ENCODE results near the gene MAGEC3.
A peak's percentile ranks its signal among the peaks of the same experiment; 100 is the strongest.
"Not testable (repeated sequence)": the region's sequence is repeated elsewhere in the genome, so short reads cannot be mapped to it uniquely, and the experiment has no call there.

MAGEC3 gene, protein sequence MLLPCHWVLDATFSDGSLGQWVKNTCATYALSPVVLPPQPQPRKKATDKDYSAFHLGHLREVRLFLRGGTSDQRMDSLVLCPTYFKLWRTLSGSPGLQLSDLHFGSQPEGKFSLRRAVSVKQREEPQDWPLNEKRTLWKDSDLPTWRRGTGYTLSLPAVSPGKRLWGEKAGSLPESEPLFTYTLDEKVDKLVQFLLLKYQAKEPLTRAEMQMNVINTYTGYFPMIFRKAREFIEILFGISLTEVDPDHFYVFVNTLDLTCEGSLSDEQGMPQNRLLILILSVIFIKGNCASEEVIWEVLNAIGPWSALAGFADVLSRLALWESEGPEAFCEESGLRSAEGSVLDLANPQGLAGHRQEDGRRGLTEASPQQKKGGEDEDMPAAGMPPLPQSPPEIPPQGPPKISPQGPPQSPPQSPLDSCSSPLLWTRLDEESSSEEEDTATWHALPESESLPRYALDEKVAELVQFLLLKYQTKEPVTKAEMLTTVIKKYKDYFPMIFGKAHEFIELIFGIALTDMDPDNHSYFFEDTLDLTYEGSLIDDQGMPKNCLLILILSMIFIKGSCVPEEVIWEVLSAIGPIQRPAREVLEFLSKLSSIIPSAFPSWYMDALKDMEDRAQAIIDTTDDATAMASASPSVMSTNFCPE

DNA sequence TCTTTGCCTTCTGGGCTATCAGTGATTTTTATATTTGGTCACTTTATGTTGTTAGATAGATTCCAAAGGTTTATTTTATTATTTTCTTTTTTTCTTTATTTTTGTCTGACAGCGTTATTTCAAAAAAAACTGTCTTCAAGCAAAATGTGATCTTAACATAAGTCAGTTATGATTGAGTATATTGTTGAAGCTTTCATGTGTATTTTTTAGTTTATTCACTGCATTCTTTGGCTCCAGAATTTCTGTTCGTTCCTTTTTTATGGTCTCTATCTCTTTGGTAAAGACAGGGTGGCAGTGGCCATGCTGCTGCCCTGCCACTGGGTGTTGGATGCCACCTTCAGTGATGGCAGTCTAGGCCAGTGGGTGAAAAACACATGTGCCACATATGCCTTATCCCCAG lies at the start of gene MAGEC3:
TSS of gene MAGEC3 (plus strand) at position 301 of the 400 bp plus-strand sequence. CDS start at position 301, 0 bp downstream.
- DNase-seq: no peak

DNA sequence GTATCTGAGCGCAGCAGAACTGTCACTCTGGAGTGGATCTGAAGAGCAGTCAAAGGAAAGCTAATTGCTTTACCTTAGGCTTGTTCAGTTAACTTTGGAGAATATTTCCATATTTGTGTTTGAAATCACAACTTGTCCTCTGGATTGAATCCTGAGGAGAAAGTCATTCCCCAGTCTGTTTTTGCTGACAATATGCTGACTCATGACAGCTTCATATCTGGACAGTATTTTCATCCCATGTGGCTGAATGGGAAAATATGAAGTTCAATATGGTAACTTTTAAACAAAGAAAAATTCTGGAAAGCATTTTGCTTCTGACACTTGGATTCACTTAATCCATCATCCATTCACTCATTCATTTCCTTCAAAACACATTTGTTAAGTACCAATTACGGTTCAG lies 46.3 kb upstream of the MAGEC3 start:
- DNase-seq: no peak

DNA sequence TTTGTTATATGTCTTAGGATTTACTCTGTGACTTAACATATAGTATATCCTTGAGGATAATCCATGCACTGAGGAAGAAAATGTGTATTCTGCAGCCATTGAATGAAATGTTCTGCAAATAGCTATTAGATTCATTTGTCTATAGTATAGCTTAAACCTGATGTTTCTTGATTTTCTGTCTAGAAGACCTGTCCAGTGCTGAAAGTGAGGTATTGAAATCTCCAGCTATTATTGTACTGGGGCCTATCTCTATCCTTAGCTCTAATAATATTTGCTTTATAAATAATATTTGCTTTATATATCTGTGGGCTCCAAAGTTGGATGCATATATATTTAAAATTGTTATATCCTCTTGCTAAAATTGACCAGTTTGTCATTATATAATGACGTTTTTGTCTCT lies 26.7 kb upstream of the MAGEC3 start:
- DNase-seq: no peak

DNA sequence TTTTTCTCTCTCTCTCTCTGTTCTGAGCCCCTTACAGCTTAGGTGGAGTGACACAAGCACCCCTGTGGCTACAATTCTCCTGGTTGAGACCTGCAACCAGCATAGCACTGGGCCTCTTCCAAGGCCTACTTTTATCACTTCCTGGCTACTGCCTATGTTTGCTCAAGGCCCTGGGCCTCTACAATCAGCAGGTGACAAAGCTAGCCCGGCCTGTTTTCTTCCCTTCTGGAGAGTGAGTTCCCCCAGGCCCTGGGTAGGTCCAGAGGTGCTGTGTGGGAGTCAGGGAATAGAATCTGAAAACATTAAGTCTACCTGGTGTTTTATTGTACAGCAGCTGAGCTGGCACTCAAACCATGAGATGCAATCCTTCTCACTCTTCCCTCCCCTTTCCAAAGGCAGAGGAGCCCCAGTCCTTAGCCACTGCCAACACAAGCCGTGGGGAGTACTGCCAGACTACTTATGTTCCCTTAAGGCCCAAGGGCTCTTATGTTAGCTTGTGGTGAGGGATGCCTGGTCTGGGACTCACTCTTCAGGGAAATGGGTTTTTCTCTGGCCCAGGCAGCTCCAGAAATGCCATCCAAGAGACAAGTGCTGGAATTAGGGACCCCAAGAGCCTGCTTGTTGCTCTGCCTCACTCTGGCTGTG lies 23.8 kb upstream of the MAGEC3 start:
- no peak for DNase-seq

DNA sequence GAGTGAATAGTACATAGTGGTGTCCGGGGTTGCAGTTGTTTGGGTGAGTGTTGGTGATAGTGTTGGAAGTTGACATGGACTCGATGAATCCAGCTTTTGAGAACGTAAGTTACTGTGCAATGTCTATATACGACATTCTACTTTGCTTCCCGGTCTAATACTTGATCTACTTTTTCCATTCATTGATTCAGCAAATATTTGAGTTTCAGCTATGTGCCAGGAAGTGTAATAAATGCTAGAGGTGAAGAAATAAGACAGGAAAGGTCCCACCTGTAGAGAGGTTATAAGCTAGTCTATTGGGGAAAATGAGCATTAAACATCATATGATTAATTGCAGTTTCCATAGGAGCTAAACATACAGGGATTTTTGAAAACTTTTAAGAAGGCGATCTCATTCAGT lies 22.2 kb upstream of the MAGEC3 start:
- no peak for DNase-seq

DNA sequence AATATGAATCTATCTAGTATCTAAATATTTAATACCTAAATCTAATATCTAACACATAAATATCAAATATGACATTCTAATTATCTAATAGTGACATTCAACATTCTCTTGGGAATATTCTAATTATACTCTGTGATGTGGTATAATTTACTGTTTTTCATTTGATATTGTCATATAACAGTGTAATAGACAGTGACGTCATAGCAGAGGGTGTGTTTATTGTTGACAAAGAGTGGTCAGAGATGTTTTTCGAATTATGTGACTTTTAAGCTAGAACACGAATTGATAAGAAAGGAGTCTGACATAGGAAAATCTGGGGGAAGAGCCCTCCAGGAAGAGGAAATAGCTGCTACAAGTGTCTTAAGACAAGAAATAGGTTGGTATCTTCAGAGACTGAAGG lies 5.9 kb upstream of the MAGEC3 start:
- no peak for DNase-seq

DNA sequence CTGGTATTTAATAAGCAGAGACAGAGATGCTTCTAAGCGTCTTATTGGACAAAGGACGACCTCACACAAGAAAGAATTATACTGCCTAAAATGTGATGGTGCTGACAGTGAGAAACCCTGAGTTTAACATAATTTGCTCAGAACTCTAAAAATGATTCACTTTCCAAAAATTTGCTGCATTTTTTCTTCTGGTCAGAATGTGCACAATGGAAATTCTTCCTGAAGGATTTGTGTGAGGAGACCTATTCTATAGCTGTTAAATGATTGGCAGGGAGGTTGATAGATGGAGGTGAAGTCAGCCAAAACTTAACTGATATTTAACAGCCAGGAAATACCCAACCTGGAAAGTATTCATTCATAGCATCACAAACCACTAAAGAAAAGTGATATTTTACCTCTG lies 1.7 kb downstream of the MAGEC3 start:
- no peak for DNase-seq

DNA sequence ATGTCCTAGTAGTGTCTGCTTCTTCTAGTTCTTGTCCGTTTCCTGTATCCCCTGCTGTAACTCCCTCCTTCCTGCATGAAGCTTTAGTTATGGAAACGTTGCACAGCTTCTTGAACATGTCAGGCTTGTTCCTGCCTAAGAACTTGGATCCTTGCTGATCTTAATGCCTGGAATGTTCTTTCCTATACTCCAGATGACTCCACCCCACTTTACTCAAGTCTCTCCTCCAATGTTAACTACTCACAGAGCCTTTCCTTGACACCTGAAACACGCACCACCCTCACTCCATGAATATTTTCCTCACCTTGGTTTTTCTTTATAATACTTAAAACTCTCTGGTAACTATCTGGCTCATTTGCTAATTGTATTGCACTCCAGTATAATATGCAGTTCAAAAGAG lies 19.4 kb downstream of the MAGEC3 start:
- DNase-seq: no peak

DNA sequence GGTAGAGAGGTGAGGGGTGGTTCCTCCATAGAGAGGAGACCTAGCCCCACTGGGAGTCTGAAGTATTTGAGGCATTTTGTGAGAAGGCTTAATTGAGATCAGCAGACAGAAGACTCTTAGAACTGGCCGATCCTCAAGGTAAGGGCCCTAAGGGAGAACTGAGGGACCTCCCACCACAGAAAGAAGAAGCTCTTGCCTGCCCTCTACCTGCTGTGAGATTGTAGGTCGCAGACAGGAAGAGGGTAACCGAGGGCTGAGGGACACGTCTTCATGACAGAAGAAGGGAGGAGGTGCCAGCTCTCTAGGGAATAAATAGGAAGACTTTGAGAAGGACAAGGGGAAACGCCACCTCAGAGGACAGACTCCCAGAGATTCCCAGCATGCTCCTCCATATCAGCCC lies 41.5 kb downstream of the MAGEC3 start:
- DNase-seq: peak; percentile 0

DNA sequence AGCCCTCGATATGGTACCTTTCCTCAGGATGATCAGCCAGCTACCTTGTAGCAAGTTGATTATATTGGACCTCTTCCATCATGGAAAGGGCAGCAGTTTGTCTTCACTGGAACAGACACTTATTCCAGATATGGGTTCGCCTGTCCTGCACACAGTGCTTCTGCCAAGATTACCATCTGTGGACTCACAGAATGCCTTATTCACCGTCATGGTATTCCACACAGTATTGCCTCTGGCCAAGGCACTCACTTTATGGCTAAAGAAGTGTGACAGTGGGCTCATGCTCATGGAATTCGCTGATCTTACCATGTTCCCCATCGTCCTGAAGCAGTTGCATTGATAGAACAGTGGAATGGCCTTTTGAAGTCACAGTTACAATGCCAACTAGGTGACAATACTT lies 50.7 kb downstream of the MAGEC3 start:
- not testable (repeated sequence) for DNase-seq

DNA sequence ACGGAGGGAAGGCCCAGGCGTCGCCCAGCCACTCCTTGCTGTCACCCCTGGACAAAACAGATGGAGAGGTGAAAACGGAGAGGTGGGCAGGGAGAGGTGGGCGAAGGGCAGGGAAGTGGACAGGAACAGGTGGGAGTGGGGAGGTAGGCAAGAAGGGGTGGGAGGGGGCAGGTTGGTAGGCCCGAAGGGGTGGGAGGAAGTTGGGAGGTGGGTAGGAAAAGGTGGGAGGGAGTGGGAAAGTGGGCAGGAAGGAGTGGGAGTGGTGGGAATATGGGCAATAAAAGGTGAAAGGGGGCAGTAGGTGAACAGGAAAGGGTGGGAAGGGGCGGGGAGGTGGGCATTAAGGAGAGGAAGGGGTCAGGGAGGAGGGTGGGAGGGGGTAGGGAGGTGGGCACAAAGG lies 56.6 kb downstream of the MAGEC3 start:
- DNase-seq: no peak

DNA sequence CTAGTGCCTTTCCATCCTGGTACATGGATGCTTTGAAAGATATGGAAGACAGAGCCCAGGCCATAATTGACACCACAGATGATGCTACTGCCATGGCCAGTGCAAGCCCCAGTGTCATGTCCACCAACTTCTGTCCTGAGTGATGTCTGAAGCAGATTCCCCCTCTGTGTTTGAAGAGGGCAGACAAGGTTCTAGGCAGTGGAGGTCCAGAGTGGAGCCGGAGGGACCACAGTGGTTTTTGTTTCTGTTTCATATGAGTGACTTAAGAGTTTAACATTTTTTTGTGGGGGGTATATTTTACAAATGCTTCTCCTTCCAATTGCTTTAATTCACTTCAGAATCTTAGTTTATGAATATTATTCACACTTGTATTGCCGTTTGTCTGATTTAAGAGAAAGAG lies 59.6 kb downstream of the MAGEC3 start:
- DNase-seq: no peak

DNA sequence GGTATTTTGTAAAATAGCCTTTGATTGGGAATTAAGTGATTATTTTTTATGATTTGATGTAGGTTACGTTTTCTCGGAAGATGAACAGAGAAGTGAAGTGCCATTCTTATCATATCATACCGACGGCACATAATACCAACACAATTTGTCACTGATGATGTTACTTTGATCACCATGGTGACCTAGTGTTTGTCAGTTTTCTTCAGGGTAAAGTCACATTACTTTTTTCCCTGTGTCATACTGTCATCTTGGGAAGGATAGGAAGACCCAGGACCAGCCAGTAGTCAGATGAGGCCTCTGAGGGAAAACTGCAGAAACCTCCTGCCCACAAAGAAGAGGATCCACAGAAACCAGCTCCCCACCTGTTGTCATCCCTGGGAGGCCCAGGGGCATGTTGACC lies 64.2 kb downstream of the MAGEC3 start:
- no peak for DNase-seq

DNA sequence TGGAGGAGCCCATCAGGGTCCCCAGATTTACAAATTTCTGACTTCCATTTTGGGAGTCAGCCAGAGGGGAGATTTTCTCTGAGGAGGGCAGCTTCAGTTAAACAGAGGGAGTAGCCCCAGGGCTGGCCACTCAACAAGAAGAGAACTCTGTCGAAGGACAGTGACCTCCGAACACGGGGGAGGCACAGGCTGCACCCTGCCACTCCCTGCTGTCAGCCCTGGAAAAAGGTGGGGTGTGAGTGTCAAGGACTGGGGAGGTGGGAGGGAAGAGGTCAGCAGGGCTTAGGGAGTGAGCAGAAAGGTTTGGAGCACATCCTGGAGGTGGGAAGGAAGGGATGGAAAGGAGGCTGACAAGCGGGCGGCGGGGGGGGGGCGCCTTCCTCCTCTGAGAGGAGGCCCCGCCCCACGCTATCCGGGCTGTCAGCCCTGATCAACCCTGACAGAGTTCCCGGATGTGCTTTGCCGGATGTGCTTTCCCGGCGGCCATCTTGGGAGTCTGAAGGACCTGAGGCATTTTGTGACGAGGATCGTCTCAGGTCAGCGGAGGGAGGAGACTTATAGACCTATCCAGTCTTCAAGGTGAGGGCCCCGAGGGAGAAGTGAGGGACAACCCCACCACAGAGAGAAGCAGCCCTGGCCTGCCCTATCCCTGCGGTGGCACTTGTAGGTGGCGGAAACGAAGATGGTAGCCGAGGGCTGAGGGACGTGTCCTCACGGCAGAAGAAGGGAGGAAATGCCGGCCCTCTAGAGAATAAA lies 65.5 kb downstream of the MAGEC3 start, which contains the start of gene MAGEC1:
TSS of gene MAGEC1 (plus strand) at position 495 of the 756 bp plus-strand sequence. CDS start 1,179 bp downstream, outside the sequence.
- peak; percentile 63 for DNase-seq

DNA sequence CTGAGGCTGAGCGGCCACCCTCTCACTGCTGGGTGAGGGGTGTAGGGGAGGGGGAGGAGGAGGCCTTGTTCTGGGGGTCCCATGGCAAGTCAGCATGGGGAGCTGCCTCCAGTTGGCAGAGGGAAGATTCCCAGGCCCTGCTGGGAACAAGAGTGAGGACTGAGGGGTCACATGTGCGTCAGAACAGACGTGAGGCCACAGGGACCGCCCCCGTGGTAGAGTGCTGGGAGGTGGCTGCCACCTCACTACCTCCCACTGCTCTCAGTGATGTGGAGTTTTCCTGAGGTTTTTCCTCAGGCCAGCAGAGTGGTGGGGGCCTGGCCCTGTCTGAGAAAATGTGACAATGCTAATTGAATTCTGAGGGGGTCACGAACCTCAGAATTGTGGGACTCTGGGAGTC lies 66.1 kb downstream of the MAGEC3 start:
- no peak for DNase-seq

DNA sequence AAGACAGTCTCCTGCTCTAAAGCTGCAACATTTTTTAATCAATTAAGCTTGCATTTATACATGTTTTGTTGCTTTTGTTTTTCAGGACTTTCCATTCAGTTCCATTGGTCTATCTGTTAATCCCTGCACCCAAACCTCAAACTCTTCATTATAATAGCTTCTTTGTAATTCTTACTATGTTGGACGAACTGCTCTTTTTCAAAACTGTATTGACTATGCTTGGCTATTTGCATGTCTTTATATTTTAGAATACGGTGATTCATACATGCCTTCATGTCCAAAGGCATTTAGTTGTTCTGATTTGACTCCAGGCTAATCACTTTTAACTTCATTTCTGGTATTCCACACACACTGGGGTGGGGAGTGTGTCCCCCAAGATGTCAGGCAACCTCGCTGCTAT lies 79.7 kb downstream of the MAGEC3 start:
- DNase-seq: no peak

DNA sequence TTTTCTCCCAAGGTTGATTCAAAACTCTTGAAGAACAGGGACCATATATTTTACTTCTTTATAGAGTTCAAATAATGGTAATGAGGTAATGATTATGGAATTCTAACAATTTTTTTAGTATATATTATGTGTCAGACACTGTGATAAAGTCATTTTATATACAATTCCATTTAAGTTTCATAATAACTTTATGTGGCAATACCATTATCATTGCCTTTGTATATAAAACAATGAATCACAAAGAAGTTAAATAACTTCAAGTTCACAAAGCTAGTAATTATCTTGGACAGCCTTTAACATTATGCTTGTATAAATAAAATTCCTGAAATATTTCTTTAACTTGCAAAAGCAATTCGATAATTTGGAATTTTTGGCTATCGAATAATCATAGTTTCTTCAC lies 86.2 kb downstream of the MAGEC3 start:
- DNase-seq: no peak

DNA sequence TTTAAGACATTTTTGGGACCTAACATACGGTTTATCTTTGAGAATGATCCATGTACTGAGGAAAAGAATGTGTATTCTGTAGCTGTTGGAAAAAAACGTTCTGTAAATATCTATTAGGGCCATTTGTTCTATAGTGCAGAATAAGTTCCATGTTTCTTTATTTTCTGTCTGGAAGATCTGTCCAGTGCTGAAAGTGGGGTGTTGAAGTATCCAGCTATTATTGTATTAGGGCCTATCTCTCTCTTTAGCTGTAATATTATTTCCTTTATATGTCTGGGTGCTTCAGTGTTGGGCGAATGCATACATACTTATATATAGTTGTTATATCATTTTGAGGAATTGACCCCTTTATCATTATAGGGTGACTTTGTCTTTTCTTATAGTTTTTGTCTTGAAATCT lies 90.3 kb downstream of the MAGEC3 start:
- DNase-seq: no peak

DNA sequence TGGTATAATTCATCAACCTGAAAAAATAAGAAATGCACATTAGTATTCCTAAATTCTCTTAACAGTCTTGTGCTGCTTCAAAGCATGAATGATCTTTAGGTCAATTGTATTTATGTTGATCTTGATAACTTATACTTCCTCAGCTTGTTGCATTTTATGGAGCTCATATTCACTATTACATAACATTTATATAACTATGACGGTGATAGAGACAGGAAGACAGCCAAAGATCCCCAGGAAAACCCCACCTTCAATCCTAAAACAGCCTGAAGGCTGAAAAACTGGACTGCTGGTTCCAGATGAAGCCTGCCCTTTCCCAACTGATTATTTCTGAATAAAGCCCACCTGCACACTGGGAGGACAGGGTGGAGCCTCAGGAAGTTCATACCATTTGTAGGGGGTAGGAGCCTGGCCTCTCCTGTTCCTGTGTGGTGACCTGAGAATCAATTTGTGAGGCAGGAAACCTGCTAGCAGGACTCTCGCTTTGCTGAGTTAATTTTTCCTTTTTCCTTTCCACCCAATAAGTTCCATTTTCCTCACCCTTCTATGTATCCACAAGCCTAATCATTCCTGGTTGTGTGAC lies 96.0 kb downstream of the MAGEC3 start:
- no peak for DNase-seq

DNA sequence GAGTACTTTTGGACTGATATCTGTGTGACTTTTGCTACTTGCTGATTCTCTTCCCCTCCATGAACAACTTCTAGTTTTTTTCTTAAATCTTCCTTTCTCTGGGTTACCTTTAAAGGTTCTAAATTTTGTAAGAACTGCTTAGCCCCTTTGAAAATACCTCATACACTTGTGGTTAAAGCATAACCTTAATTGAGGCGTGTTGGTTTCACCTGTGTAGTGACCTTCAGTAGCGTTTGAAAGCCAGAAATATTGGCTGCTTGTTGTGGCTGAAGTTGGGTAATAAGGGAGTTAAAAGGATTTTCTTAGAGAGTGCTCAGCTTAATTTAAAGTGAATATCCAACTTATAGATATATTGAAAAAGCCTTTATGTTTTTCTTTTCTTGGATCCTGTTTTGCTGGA lies 97.5 kb downstream of the MAGEC3 start:
- no peak for DNase-seq

DNA sequence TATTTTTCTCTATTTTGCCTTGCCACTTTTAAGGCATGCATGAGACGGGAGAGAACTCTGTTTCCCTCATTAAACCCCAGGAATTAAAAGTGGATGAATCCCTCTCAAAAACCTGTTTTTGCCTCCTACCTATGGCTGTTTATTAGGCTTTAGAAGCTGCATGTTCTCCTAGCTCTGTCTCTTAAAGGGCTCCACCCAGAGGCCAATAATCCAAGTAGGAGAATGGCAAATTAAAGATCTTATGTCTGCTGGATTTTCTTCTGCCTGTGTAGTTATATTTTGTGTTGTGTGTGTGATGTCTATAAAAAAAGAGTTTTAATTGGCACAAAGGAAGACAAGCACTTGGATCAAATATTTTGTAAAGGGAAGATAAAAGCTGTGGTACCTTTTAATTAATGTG lies 98.0 kb downstream of the MAGEC3 start:
- DNase-seq: no peak

DNA sequence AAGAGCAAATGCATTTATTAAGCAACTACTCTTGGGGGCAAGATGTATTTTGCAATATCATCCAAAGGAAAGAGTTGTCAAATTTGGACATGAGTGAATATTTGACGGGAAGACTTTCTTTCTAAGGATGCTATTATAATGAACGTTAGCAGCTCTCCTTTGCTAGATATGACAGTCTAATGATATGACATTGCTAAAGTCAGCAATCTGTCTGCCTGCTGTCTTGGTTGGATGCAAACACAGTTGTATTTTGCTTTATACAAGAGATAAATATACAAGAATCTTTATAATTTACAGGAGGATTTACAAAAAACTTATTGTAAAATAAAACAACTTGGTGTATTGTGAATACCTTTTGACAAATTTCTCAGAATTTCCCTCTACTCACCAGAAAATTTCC lies 103.1 kb downstream of the MAGEC3 start:
- no peak for DNase-seq

DNA sequence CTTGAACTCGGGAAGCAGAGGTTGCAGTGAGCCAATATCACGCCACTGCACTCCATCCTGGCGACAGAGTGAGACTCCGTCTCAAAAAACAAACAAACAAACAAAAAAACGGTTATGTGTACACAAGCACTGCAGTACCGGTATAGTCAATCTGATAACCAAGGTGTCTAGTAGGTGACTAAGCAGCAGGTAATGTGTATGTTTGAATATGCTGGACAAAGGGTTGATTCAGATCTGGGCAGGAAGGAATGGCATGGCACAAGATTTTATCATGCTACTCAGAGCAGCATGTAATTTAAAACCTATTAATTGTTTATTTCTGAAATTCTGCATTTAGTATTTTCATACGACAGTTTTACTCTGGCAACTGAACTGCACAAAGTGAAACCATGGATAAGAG lies 107.3 kb downstream of the MAGEC3 start:
- no peak for DNase-seq
